Measurements from ENCODE around the gene CPLX3. TPM values are rescaled to one million over a fixed set of nuclear protein-coding genes. Genes with fewer than 3 reads are reported as not detected.

Gene CPLX3
- total RNA-seq, 1 donor: not detected

- no peak for DNase-seq (ENCODE audit: low read depth)
- no peak overlapping the region for H3K4me3 ChIP-seq (ENCODE audit: low read depth, low read length)
- TF ChIP-seq CTCF (IDR thresholded peaks at IDR 0.05; ENCODE audit: insufficient read depth, low read length): no peak
These were observed 34.0 kb upstream of the CPLX3 start for GRCh38 chr15:74792227-74793016.

GRCh38 chr15:74793135-74794028, 33.0 kb upstream of the CPLX3 start:
- no peak overlapping the region for H3K4me3 ChIP-seq (ENCODE audit: low read depth, low read length)
- TF ChIP-seq CTCF (IDR thresholded peaks at IDR 0.05; ENCODE audit: insufficient read depth, low read length): no peak
- DNase-seq (ENCODE audit: low read depth): no peak

GRCh38 chr15:74794248-74794969, 32.0 kb upstream of the CPLX3 start:
- no peak for TF ChIP-seq CTCF (IDR thresholded peaks at IDR 0.05; ENCODE audit: insufficient read depth, low read length)
- no peak for DNase-seq (ENCODE audit: low read depth)
- no peak overlapping the region for H3K4me3 ChIP-seq (ENCODE audit: low read depth, low read length)

- DNase-seq (ENCODE audit: low read depth): no peak
- H3K4me3 ChIP-seq (ENCODE audit: low read depth, low read length): no peak overlapping the region
- TF ChIP-seq CTCF (IDR thresholded peaks at IDR 0.05; ENCODE audit: insufficient read depth, low read length): no peak
These were observed 31.5 kb upstream of the CPLX3 start for GRCh38 chr15:74794970-74795349.

- DNase-seq (ENCODE audit: low read depth): no peak
- TF ChIP-seq CTCF (IDR thresholded peaks at IDR 0.05; ENCODE audit: insufficient read depth, low read length): no peak
- H3K4me3 ChIP-seq (ENCODE audit: low read depth, low read length): no peak overlapping the region
These were observed 30.3 kb upstream of the CPLX3 start for GRCh38 chr15:74795966-74796625.
